ENCODE data around the gene BHLHE23.

GRCh38 chr20:62956387-62957135 is 50.2 kb downstream of the BHLHE23 start:
- TF ChIP-seq CTCF (IDR thresholded peaks at IDR 0.05) (no peak), POLR2A (IDR thresholded peaks at IDR 0.05) (no peak), POLR2AphosphoS5 (IDR thresholded peaks at IDR 0.05) (no peak)

All from suprapubic skin (tissue), 4 donors.